ENCODE measurements around the gene TSSK3.
A peak's percentile ranks its signal among the peaks of the same experiment; 100 is the strongest.

The TSSK3 gene

DNA sequence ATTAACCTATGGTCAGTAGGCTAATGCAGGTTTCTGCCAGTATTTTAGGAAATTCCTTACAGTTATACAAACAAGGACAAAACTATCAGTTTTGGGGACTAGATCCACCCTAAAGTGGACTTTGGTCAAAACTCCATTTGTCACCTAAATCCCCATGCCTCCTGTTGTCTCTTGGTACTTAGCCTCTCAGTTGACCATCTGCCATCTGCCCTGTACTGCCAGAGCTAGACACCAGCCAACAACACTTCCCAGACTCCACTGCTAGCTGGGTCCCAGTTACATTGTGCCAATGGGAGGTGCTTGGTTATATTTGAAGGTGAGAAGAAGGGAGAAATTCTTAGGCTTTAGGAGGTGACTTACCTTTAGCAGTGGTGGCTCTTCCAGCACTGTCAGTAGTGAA, 48.9 kb downstream of the TSSK3 start:
- no peaks in the 10 kb centered on the region for H3K79me2 ChIP-seq
- TF ChIP-seq, protein P1, sequence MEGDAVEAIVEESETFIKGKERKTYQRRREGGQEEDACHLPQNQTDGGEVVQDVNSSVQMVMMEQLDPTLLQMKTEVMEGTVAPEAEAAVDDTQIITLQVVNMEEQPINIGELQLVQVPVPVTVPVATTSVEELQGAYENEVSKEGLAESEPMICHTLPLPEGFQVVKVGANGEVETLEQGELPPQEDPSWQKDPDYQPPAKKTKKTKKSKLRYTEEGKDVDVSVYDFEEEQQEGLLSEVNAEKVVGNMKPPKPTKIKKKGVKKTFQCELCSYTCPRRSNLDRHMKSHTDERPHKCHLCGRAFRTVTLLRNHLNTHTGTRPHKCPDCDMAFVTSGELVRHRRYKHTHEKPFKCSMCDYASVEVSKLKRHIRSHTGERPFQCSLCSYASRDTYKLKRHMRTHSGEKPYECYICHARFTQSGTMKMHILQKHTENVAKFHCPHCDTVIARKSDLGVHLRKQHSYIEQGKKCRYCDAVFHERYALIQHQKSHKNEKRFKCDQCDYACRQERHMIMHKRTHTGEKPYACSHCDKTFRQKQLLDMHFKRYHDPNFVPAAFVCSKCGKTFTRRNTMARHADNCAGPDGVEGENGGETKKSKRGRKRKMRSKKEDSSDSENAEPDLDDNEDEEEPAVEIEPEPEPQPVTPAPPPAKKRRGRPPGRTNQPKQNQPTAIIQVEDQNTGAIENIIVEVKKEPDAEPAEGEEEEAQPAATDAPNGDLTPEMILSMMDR (IDR thresholded peaks at IDR 0.05), result no peak
- H3K4me3 ChIP-seq (ENCODE audit: low read depth, low read length), result no peak overlapping the region
- no peaks in the 10 kb centered on the region for H3K36me3 ChIP-seq (ENCODE audit: control insufficient read depth, insufficient read depth, low read length)
- peaks cover 5% of the 10 kb centered on the region for H3K4me1 ChIP-seq
- H3K27ac ChIP-seq, result no peak overlapping the region
- H3K9me3 ChIP-seq (ENCODE audit: control insufficient read depth, low read length), result no peaks in the 10 kb centered on the region
- H2AFZ ChIP-seq, result no peak overlapping the region
- H3K27me3 ChIP-seq (ENCODE audit: control insufficient read depth, insufficient read depth, low read length), result no peaks in the 10 kb centered on the region
- no peak overlapping the region for H3K9ac ChIP-seq
- H3K4me2 ChIP-seq (ENCODE audit: low read length), result no peak overlapping the region

DNA sequence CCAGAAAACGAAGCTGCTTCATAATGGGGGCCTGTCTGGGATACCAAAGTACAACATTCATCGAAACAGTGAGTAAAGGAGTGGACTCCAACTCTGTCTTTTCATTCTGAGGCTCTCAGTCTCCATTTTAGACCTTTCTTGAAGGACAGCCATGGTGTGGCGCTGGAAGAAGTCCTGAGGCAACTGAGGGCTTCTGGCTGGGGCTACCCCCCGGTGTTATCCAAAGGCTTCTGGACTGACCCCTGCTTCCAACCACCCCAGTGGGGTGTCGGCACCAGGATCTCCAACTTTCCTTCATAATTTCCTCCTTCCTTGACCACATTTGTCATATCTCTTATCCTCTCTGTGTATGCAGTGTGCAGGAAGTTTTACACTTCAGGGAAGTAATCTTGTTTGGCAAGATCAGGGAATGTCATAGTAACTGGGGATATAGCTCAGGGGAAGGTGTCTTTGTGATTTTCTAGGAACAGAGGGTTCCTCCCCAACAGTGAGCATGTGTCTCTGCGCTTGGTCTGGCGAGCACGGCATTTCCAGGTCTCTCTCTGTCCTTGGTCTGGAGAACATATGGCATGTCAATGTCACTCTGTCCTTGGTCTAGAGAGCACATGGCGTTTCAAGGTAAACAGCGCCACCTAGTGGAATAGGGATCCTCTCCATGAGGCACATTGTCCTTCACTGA, 51.3 kb downstream of the TSSK3 start:
- Histone ChIP-seq H3K4me2 (ENCODE audit: low read length) (no peak overlapping the region), H3K79me2 (no peaks in the 10 kb centered on the region), H3K4me1 (peaks cover 5% of the 10 kb centered on the region), H3K9ac (no peak overlapping the region), H3K36me3 (ENCODE audit: control insufficient read depth, insufficient read depth, low read length) (no peaks in the 10 kb centered on the region), H3K4me3 (ENCODE audit: low read depth, low read length) (no peak overlapping the region), H3K9me3 (ENCODE audit: control insufficient read depth, low read length) (no peaks in the 10 kb centered on the region), H3K27ac (no peak overlapping the region), H2AFZ (peak overlapping the region; percentile 60), H3K27me3 (ENCODE audit: control insufficient read depth, insufficient read depth, low read length) (no peaks in the 10 kb centered on the region)
- TF ChIP-seq, protein P1 (IDR thresholded peaks at IDR 0.05), result peak; percentile 61

All from parathyroid adenoma (tissue), 2 donors.